GM12878 (cell line): ENCODE measurements around the gene FIBCD1. TPM values are rescaled to one million over a fixed set of nuclear protein-coding genes. Genes with fewer than 3 reads are reported as not detected.

Experiments used
- ATAC-seq: fragments of 200-7000 bp; cut with Tn5 transposase; 3 replicates; pipeline ENCODE4 v1.9.1; 2020; ENCODE audit warnings: mild to moderate bottlenecking, moderate library complexity
- BruUV-seq: library from RNA; stranded (reverse); fragments of 400-500 nt; replicated peaks from 2 replicates; lab custom pipeline; 2021; lab: Mats Ljungman, UMichigan
- CTCF ChIA-PET: fragments of 300-600 bp; sonication (Branson Sonifier 250); formaldehyde crosslinking; extraction: SDS; loops from one replicate; lab custom pipeline; 2021; ENCODE audit warnings: inconsistent platforms; lab: Yijun Ruan, JAX
- POLR2A ChIA-PET: fragments of 350-600 bp; formaldehyde crosslinking; extraction: SDS; loops from one replicate; lab custom pipeline; 2021; ENCODE audit warnings: inconsistent platforms; lab: Charles Lee
- RAD21 ChIA-PET: fragments of 300-600 bp; sonication (Branson Sonifier 250); formaldehyde crosslinking; loops from one replicate; lab custom pipeline; 2023; ENCODE audit warnings: antibody characterized with exemption; ENCODE audit not compliant: unreplicated experiment; lab: Charles Lee
- SMC1A ChIA-PET: fragments of 300-600 bp; sonication (Branson Sonifier 250); formaldehyde crosslinking; loops from one replicate; lab custom pipeline; 2023; ENCODE audit not compliant: unreplicated experiment, uncharacterized antibody; lab: Charles Lee
- DNase-seq: peaks from one replicate; pipeline ENCODE4 v3.0.0-alpha.2; 2011; ENCODE audit warnings: low read depth, low spot score
- FAIRE-seq: peaks from 3 replicates; lab custom pipeline; 2011; peaks lifted over from hg19 to GRCh38; lab: Jason Lieb, UNC
- H2AFZ ChIP-seq: 2 replicates; pipeline ENCODE4 v1.6.0; 2011; ENCODE audit warnings: low read depth, low read length, control low read depth; ENCODE audit not compliant: control insufficient read depth
- H3K27ac ChIP-seq: 2 replicates; pipeline ENCODE4 v1.5.1; 2011; ENCODE audit warnings: control low read depth; ENCODE audit not compliant: control insufficient read depth, insufficient read depth
- H3K27me3 ChIP-seq, 2 experiments: replicated peaks in 1 of 2; 2 replicates each; pipeline versions ENCODE4 v1.6.0 to v1.6.1; 2011; ENCODE audit warnings: low read length in 1 of 2; ENCODE audit not compliant: control insufficient read depth in 2 of 2, insufficient read depth in 2 of 2
- H3K36me3 ChIP-seq, 2 experiments: 2 replicates each; pipeline ENCODE4 v1.5.1; 2011; ENCODE audit warnings: low read length in 1 of 2; ENCODE audit not compliant: control insufficient read depth in 2 of 2, insufficient read depth in 2 of 2
- H3K4me1 ChIP-seq: 2 replicates; pipeline ENCODE4 v1.6.1; 2011; ENCODE audit warnings: mild to moderate bottlenecking, low read length, moderate library complexity, mixed read lengths; ENCODE audit not compliant: control insufficient read depth, insufficient read depth
- H3K4me2 ChIP-seq: 2 replicates; pipeline ENCODE4 v1.6.0; 2011; ENCODE audit warnings: control low read depth; ENCODE audit not compliant: control insufficient read depth, insufficient read depth
- H3K4me3 ChIP-seq: fragments of 200-600 bp; sonication (generic); 2 replicates; pipeline ENCODE4 v1.5.1; 2016
- H3K79me2 ChIP-seq: 2 replicates; pipeline ENCODE4 v1.6.0; 2011; ENCODE audit warnings: low read length; ENCODE audit not compliant: control insufficient read depth, insufficient read depth
- H3K9ac ChIP-seq: 2 replicates; pipeline ENCODE4 v1.8.0; 2011; ENCODE audit warnings: low read length, control low read depth, mixed read lengths; ENCODE audit not compliant: control insufficient read depth, insufficient read depth
- H3K9me3 ChIP-seq: replicated peaks from 3 replicates; pipeline ENCODE4 v1.5.1; 2011; ENCODE audit warnings: mild to moderate bottlenecking, low read length; ENCODE audit not compliant: control insufficient read depth, insufficient read depth
- H4K20me1 ChIP-seq: 2 replicates; pipeline ENCODE4 v1.6.0; 2011; ENCODE audit not compliant: control insufficient read depth, insufficient read depth
- ESRRA ChIP-seq: IDR thresholded peaks from 2 replicates; pipeline ENCODE4 v1.6.1; 2012; ENCODE audit warnings: mild to moderate bottlenecking, low read length, improper control_type of control experiment
- KAT2A ChIP-seq: conservative IDR thresholded peaks from 2 replicates; pipeline ENCODE4 v1.6.1; 2011; ENCODE audit warnings: low read depth, low read length; ENCODE audit not compliant: control insufficient read depth
- MEF2A ChIP-seq: IDR thresholded peaks from 2 replicates; pipeline ENCODE4 v1.6.1; 2011; ENCODE audit warnings: low read depth, mild to moderate bottlenecking, low read length, moderate library complexity; ENCODE audit not compliant: insufficient read depth
- NBN ChIP-seq: fragments of 450-650 bp; IDR thresholded peaks from 2 replicates; pipeline ENCODE4 v1.6.1; 2016
- NFYA ChIP-seq: IDR thresholded peaks from 2 replicates; pipeline ENCODE4 v1.6.1; 2011; ENCODE audit warnings: low read depth, mild to moderate bottlenecking, low read length, improper control_type of control experiment, borderline replicate concordance
- PML ChIP-seq: IDR thresholded peaks from 2 replicates; pipeline ENCODE4 v1.6.1; 2012; ENCODE audit warnings: low read length, inconsistent platforms
- RELA ChIP-seq: fragments of 450-650 bp; IDR thresholded peaks from 2 replicates; pipeline ENCODE4 v1.8.0; 2014; ENCODE audit warnings: borderline replicate concordance; ENCODE audit not compliant: partially characterized antibody
- SREBF2 ChIP-seq: IDR thresholded peaks from 2 replicates; pipeline ENCODE4 v1.6.1; 2012; ENCODE audit warnings: mild to moderate bottlenecking, low read length
- TCF12 ChIP-seq: IDR thresholded peaks from 2 replicates; pipeline ENCODE4 v1.6.1; 2011; ENCODE audit warnings: low read depth, mild to moderate bottlenecking, low read length
- YY1 ChIP-seq: IDR thresholded peaks from 2 replicates; pipeline ENCODE4 v1.6.1; 2011; ENCODE audit warnings: low read depth, mild to moderate bottlenecking, low read length
- ZBTB33 ChIP-seq: fragments of 450-650 bp; IDR thresholded peaks from 2 replicates; pipeline ENCODE4 v1.6.1; 2017; ENCODE audit warnings: mild to moderate bottlenecking
- ZNF207 ChIP-seq: fragments of 450-650 bp; IDR thresholded peaks from 2 replicates; pipeline ENCODE4 v1.6.1; 2014; ENCODE audit warnings: antibody characterized with exemption, mild to moderate bottlenecking, borderline replicate concordance
- ZNF24 ChIP-seq: fragments of 450-650 bp; IDR thresholded peaks from 2 replicates; pipeline ENCODE4 v1.6.1; 2017; ENCODE audit warnings: antibody characterized with exemption, mild to moderate bottlenecking
- ZNF622 ChIP-seq: fragments of 450-650 bp; IDR thresholded peaks from 2 replicates; pipeline ENCODE4 v1.6.1; 2017; ENCODE audit warnings: mild to moderate bottlenecking, inconsistent platforms
- WGBS: methylation state at CpG from one replicate; pipeline ENCODE4 v1.1.6; 2016; ENCODE audit warnings: low lambda C conversion rate; ENCODE audit not compliant: insufficient replicate concordance, insufficient coverage; ENCODE audit errors: missing lambda C conversion rate; 5-methylcytosine and 5-hydroxymethylcytosine counted together
- in situ Hi-C: fragments of 300-500 bp; cut with MboI; formaldehyde crosslinking; loops from 9 replicates; pipeline ENCODE4 v1.14.3; 2018; ENCODE audit warnings: mixed read lengths
- intact Hi-C: fragments of 100-400 bp; cut with micrococcal nuclease; formaldehyde crosslinking; loops from one replicate; pipeline ENCODE4 v1.14.2; 2022; ENCODE audit not compliant: unreplicated experiment
- polyA plus RNA-seq, 11 experiments: library from polyadenylated mRNA; depleted of rRNA in 4 of 11; unstranded in 6 of 11; stranded (reverse) in 5 of 11; fragments of >200 nt; fragmentation: Nextera tagmentation in 4 of 11; fragmentation: Illumina TruSeq in 1 of 11; extraction: Ambion mirVana in 4 of 11; extraction: Trizol in 1 of 11; gene quantifications; 1 replicate in 1 of 11; 2 replicates in 10 of 11; pipeline versions ENCODE4 v1.2.1 to v1.2.3, GENCODE V29; 2011 to 2016; ENCODE audit warnings: inconsistent platforms in 2 of 11, missing spikeins in 2 of 11, low read depth in 1 of 11
- total RNA-seq, 4 experiments: library from RNA; depleted of rRNA in 3 of 4; stranded (reverse); fragments of >200 nt in 3 of 4; fragmentation: Illumina TruSeq in 1 of 4; extraction: Trizol in 1 of 4; gene quantifications; 2 replicates each; pipeline versions ENCODE4 v1.2.1 to v1.2.3, GENCODE V29; 2013 to 2021
- TF ChIP-seq, protein P1 (sequence below): fragments of 450-650 bp; IDR thresholded peaks from 2 replicates; pipeline ENCODE4 v1.6.1; 2016; ENCODE audit warnings: mild to moderate bottlenecking
- TF ChIP-seq, protein P2 (sequence below): fragments of 450-650 bp; IDR thresholded peaks from 2 replicates; pipeline ENCODE4 v1.6.1; 2016; ENCODE audit warnings: mild to moderate bottlenecking, moderate library complexity, borderline replicate concordance

FIBCD1 gene
- total and polyA plus RNA-seq, 10 of the 15 experiments (the other 5 are each of a cell fraction or from before 2014, with no cell fraction given): 0.04 to 0.95 (median 0.25) TPM; not detected in 6

DNA sequence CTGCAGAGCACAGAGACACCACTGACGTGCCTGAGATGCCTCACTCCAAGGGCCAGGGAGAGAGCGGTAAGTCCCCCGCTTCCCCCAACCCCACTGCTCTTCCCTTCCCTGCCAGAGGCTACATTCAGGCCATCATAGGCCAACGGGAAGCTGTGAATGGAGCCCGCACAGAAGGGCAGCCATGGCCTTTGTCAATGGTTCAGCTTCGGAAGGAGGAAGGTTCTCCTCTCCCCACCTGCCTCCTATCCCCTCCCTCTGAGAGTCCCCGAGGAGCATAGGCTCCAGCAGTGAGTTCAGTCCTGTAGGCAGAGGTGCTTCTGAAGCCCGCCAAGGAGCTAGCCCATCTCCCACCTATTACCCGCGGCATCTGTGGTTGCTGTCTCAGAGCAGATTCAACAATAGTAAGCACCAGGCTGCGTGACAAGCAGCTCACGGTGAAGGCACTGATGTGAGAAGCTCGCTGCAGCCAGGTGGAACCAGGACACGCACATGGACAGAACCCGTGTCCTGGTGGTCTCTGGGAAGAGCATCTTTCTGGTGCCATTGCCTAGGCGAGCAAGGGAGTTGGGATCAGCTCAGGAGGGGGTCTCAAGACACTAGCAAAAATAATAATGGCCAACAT lies 58.3 kb downstream of the FIBCD1 start:
- in situ Hi-C loops: no loop called here
- SMC1A ChIA-PET: interaction anchor here (0.9 to 1.1 kb wide), 2 partner anchors 9 to 11 kb away, joined by 3 read pairs; no protein-coding TSS in a partner anchor
- H3K4me1 ChIP-seq: no peaks in the 10 kb centered on the region
- DNase-seq: no peak
- no peak overlapping the region for H3K4me3 ChIP-seq
- no peaks in the 10 kb centered on the region for H3K79me2 ChIP-seq
- BruUV-seq: no TSS peak
- intact Hi-C loops: no loop called here
- WGBS: 79% methylated on average over 16 of the region's 16 CpGs
- no peak for FAIRE-seq
- H3K27me3 ChIP-seq: no peaks in the 10 kb centered on the region
- H3K27ac ChIP-seq: no peak overlapping the region
- H3K9me3 ChIP-seq: no peaks in the 10 kb centered on the region
- CTCF ChIA-PET: interaction anchor here (1.6 kb wide), 1 partner anchor 14 kb away, joined by 3 read pairs; no protein-coding TSS in a partner anchor
- no peaks in the 10 kb centered on the region for H4K20me1 ChIP-seq
- POLR2A ChIA-PET: no interaction called here
- no peak overlapping the region for H3K9ac ChIP-seq
- no peak overlapping the region for H3K4me2 ChIP-seq
- H3K36me3 ChIP-seq: peaks cover 25 to 36% of the 10 kb centered on the region in 2 experiments
- no peak overlapping the region for H2AFZ ChIP-seq
- RAD21 ChIA-PET: interaction anchor here (0.9 kb wide), 1 partner anchor 11 kb away, joined by 4 read pairs; no protein-coding TSS in a partner anchor
- ATAC-seq: no peak
- TF ChIP-seq, protein P1, sequence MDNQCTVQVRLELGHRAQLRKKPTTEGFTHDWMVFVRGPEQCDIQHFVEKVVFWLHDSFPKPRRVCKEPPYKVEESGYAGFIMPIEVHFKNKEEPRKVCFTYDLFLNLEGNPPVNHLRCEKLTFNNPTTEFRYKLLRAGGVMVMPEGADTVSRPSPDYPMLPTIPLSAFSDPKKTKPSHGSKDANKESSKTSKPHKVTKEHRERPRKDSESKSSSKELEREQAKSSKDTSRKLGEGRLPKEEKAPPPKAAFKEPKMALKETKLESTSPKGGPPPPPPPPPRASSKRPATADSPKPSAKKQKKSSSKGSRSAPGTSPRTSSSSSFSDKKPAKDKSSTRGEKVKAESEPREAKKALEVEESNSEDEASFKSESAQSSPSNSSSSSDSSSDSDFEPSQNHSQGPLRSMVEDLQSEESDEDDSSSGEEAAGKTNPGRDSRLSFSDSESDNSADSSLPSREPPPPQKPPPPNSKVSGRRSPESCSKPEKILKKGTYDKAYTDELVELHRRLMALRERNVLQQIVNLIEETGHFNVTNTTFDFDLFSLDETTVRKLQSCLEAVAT: no peak
- TF ChIP-seq YY1 (no peak), SREBF2 (no peak), ZBTB33 (no peak), ESRRA (no peak), ZNF24 (no peak), ZNF207 (no peak), ZNF622 (no peak), PML (no peak), TCF12 (no peak), RELA (no peak), KAT2A (no peak), NFYA (no peak), MEF2A (no peak), NBN (no peak)
- TF ChIP-seq, protein P2, sequence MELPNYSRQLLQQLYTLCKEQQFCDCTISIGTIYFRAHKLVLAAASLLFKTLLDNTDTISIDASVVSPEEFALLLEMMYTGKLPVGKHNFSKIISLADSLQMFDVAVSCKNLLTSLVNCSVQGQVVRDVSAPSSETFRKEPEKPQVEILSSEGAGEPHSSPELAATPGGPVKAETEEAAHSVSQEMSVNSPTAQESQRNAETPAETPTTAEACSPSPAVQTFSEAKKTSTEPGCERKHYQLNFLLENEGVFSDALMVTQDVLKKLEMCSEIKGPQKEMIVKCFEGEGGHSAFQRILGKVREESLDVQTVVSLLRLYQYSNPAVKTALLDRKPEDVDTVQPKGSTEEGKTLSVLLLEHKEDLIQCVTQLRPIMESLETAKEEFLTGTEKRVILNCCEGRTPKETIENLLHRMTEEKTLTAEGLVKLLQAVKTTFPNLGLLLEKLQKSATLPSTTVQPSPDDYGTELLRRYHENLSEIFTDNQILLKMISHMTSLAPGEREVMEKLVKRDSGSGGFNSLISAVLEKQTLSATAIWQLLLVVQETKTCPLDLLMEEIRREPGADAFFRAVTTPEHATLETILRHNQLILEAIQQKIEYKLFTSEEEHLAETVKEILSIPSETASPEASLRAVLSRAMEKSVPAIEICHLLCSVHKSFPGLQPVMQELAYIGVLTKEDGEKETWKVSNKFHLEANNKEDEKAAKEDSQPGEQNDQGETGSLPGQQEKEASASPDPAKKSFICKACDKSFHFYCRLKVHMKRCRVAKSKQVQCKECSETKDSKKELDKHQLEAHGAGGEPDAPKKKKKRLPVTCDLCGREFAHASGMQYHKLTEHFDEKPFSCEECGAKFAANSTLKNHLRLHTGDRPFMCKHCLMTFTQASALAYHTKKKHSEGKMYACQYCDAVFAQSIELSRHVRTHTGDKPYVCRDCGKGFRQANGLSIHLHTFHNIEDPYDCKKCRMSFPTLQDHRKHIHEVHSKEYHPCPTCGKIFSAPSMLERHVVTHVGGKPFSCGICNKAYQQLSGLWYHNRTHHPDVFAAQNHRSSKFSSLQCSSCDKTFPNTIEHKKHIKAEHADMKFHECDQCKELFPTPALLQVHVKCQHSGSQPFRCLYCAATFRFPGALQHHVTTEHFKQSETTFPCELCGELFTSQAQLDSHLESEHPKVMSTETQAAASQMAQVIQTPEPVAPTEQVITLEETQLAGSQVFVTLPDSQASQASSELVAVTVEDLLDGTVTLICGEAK: no peak
